ENCODE measurements around the gene TMEM89. TPM values are rescaled to one million over a fixed set of nuclear protein-coding genes. Genes with fewer than 3 reads are reported as not detected.

Gene TMEM89
- total and polyA plus RNA-seq, 2 of the 13 experiments (the other 11 are each of a cell fraction or from before 2014, with no cell fraction given), result 0.31 to 0.59 TPM

- no peak for TF ChIP-seq BCLAF1 (IDR thresholded peaks at IDR 0.05)
- TF ChIP-seq ZNF292 (CRISPR knock-in tag; IDR thresholded peaks at IDR 0.05; ENCODE audit: borderline replicate concordance, low read depth), result peak; percentile 33; the same call in 1 of the 2 replicates
- no peak for TF ChIP-seq ZZZ3 (CRISPR knock-in tag; IDR thresholded peaks at IDR 0.05; ENCODE audit: borderline replicate concordance)
- peak; percentile 42; the same call in 1 of the 2 replicates for TF ChIP-seq ZNF331 (CRISPR knock-in tag; IDR thresholded peaks at IDR 0.05)
- TF ChIP-seq ZNF264 (CRISPR knock-in tag; IDR thresholded peaks at IDR 0.05), result peak; percentile 52; the same call in 1 of the 2 replicates
- TF ChIP-seq ZBTB33 (CRISPR knock-in tag; IDR thresholded peaks at IDR 0.05), result no peak
- TF ChIP-seq CHD2 (IDR thresholded peaks at IDR 0.05; ENCODE audit: low read depth, low read length), result no peak
- TF ChIP-seq SRSF1 (optimal IDR thresholded peaks at IDR 0.05; ENCODE audit: low read depth, low read length), result peak; percentile 62
- TF ChIP-seq ZNF34 (CRISPR knock-in tag; IDR thresholded peaks at IDR 0.05; ENCODE audit: borderline replicate concordance), result no peak
- TF ChIP-seq MLLT10 (CRISPR knock-in tag; IDR thresholded peaks at IDR 0.05), result no peak
- peak; percentile 49 for TF ChIP-seq ZNF446 (CRISPR knock-in tag; IDR thresholded peaks at IDR 0.05)
- no peak for TF ChIP-seq MED13 (CRISPR knock-in tag; IDR thresholded peaks at IDR 0.05)
- 0 out of 2 replicates have a peak, but pooled peaks have one; percentile 79 for TF ChIP-seq RELA (CRISPR knock-in tag; IDR thresholded peaks at IDR 0.05)
- TF ChIP-seq TMF1 (CRISPR knock-in tag; IDR thresholded peaks at IDR 0.05; ENCODE audit: low read depth), result peak; percentile 52; the same call in 1 of the 2 replicates
- TF ChIP-seq MTA3 (CRISPR knock-in tag; IDR thresholded peaks at IDR 0.05), result no peak
- no peak for TF ChIP-seq KDM6A (CRISPR knock-in tag; IDR thresholded peaks at IDR 0.05; ENCODE audit: low read depth)
- TF ChIP-seq GABPB1 (CRISPR knock-in tag; IDR thresholded peaks at IDR 0.05), result peak; percentile 86
- peak; percentile 24; the same call in 1 of the 2 replicates for TF ChIP-seq RCOR2 (CRISPR knock-in tag; IDR thresholded peaks at IDR 0.05)
- peak; percentile 15; the same call in 1 of the 2 replicates for TF ChIP-seq HMG20B (CRISPR knock-in tag; conservative IDR thresholded peaks at IDR 0.05)
- no peak for TF ChIP-seq HMGA1 (CRISPR knock-in tag; conservative IDR thresholded peaks at IDR 0.05)
- TF ChIP-seq ZSCAN20 (CRISPR knock-in tag; IDR thresholded peaks at IDR 0.05; ENCODE audit: borderline replicate concordance), result peak; percentile 51; the same call in 1 of the 2 replicates
- no peak for TF ChIP-seq PLRG1 (conservative IDR thresholded peaks at IDR 0.05)
- TF ChIP-seq RARA (CRISPR knock-in tag; IDR thresholded peaks at IDR 0.05), result peak; percentile 33; the same call in 1 of the 2 replicates
- 0 out of 2 replicates have a peak, but pooled peaks have one; percentile 37 for TF ChIP-seq XBP1 (CRISPR knock-in tag; IDR thresholded peaks at IDR 0.05)
- TF ChIP-seq ZFP36 (IDR thresholded peaks at IDR 0.05; ENCODE audit: borderline replicate concordance, low read depth, low read length, partially characterized antibody), result no peak
- no peak for TF ChIP-seq ZNF496 (CRISPR knock-in tag; IDR thresholded peaks at IDR 0.05; ENCODE audit: insufficient replicate concordance)
- peak in 1 of 2 experiments; percentile 83; a peak in 2 of 4 replicates for TF ChIP-seq POLR2A (IDR thresholded peaks at IDR 0.05; ENCODE audit: insufficient read depth in 1 of 2, low read depth in 2 of 2, low read length in 2 of 2)
- no peak; the same call in 1 of the 2 replicates for TF ChIP-seq ZNF543 (CRISPR knock-in tag; IDR thresholded peaks at IDR 0.05)
- TF ChIP-seq GATA4 (IDR thresholded peaks at IDR 0.05; ENCODE audit: borderline replicate concordance, low read depth), result peak; percentile 70
Measured at GRCh38 chr3:48635222-48636021, 13.9 kb upstream of the TMEM89 start, which contains the start of gene SLC26A6 (continued).
